ENCODE measurements around the gene TMED10.

- no peak for TF ChIP-seq CTCF (conservative IDR thresholded peaks at IDR 0.05; ENCODE audit: low read depth, low read length)
- TF ChIP-seq EZH2phosphoT487 (IDR thresholded peaks at IDR 0.05; ENCODE audit: borderline replicate concordance, low read length), result no peak
- no peak for TF ChIP-seq EZH2 (IDR thresholded peaks at IDR 0.05; ENCODE audit: low read length, unreplicated experiment)
These were observed 37.9 kb downstream of the TMED10 start for GRCh38 chr14:75138492-75138891.
